Neural progenitor cell (in vitro differentiated cells): Measurements from ENCODE around the gene PLXNA4.

Experiments
- CTCF ChIP-seq: fragments of 200-600 bp; sonication (generic); IDR thresholded peaks from 2 replicates; pipeline ENCODE4 v1.5.1; 2017; ENCODE audit warnings: antibody characterized with exemption, mild to moderate bottlenecking
- EZH2 ChIP-seq: fragments of 200-600 bp; sonication (generic); IDR thresholded peaks from 2 replicates; pipeline ENCODE4 v1.6.1; 2017; ENCODE audit warnings: antibody characterized with exemption, mild to moderate bottlenecking, moderate library complexity

- TF ChIP-seq CTCF (no peak), EZH2 (no peak)
Observed at GRCh38 chr7:132115758-132116157, 460.5 kb downstream of the PLXNA4 start.
